DMS153 treated with DMSO at 0.1 percent for 48 hours (cell line): ENCODE measurements around the gene GLS.

Experiments used
- DNase-seq: peaks from one replicate; lab custom pipeline; 2025; ENCODE audit not compliant: unreplicated experiment; lab: John Stamatoyannopoulos, UW

The GLS gene

GRCh38 chr2:190968522-190968921 is 87.9 kb downstream of the GLS start:
- DNase-seq, result no peak

- no peak for DNase-seq
Measured at GRCh38 chr2:190970160-190970559, 89.5 kb downstream of the GLS start.

GRCh38 chr2:190970873-190971506 is 90.4 kb downstream of the GLS start:
- no peak for DNase-seq

GRCh38 chr2:190972213-190972612 is 91.6 kb downstream of the GLS start:
- no peak for DNase-seq

GRCh38 chr2:190972846-190973245 is 92.2 kb downstream of the GLS start:
- no peak for DNase-seq

GRCh38 chr2:190973262-190973661 is 92.6 kb downstream of the GLS start:
- no peak for DNase-seq

GRCh38 chr2:190973726-190974628 is 93.4 kb downstream of the GLS start:
- DNase-seq, result no peak

GRCh38 chr2:190974629-190975361 is 94.2 kb downstream of the GLS start:
- DNase-seq, result no peak

- DNase-seq, result no peak
Measured at GRCh38 chr2:190976521-190976920, 95.9 kb downstream of the GLS start.

GRCh38 chr2:190977505-190977904 is 96.9 kb downstream of the GLS start:
- DNase-seq, result no peak

- no peak for DNase-seq
Measured at GRCh38 chr2:190978389-190979053, 97.9 kb downstream of the GLS start.

- peak; percentile 71 for DNase-seq
Measured at GRCh38 chr2:190979906-190980629, 99.4 kb downstream of the GLS start.

GRCh38 chr2:190980630-190981209 is 100.1 kb downstream of the GLS start:
- peak; percentile 71 for DNase-seq

GRCh38 chr2:190981333-190981732 is 100.7 kb downstream of the GLS start:
- no peak for DNase-seq

- no peak for DNase-seq
Measured at GRCh38 chr2:190981733-190982132, 101.1 kb downstream of the GLS start.

- DNase-seq, result no peak
Measured at GRCh38 chr2:190982262-190983034, 101.8 kb downstream of the GLS start.

- no peak for DNase-seq
Measured at GRCh38 chr2:190984595-190984994, 104.0 kb downstream of the GLS start.

- no peak for DNase-seq
Measured at GRCh38 chr2:190986221-190986953, 105.8 kb downstream of the GLS start.

- no peak for DNase-seq
Measured at GRCh38 chr2:190987116-190987515, 106.5 kb downstream of the GLS start.
